Erythroblast (primary cell): ENCODE measurements around the gene MYOCOS.

Source experiments
- GATA1 ChIP-seq: IDR thresholded peaks from 2 replicates; pipeline ENCODE4 v1.6.1; 2011; ENCODE audit warnings: low read depth, mild to moderate bottlenecking, control low read depth, low read length, moderate library complexity
- POLR2A ChIP-seq: IDR thresholded peaks from 2 replicates; pipeline ENCODE4 v1.6.1; 2011; ENCODE audit warnings: mild to moderate bottlenecking, low read length

- TF ChIP-seq POLR2A (no peak), GATA1 (no peak)
Measured at GRCh38 chr1:171636141-171636540, 14.1 kb downstream of the MYOCOS start.
